Inflammatory macrophage (primary cell): ENCODE results near the gene MAP3K14.
A peak's percentile ranks its signal among the peaks of the same experiment; 100 is the strongest.

ENCODE experiments used
- DNase-seq, 2 donors: peaks; one replicate each; pipeline ENCODE4 v3.0.0-alpha.2; 2020 to 2022

The MAP3K14 gene

GRCh38 chr17:45298546-45299285 is 18.1 kb downstream of the MAP3K14 start:
- DNase-seq: no peak

GRCh38 chr17:45296833-45297124 is 20.0 kb downstream of the MAP3K14 start:
- DNase-seq: no peak

GRCh38 chr17:45296003-45296832 is 20.6 kb downstream of the MAP3K14 start:
- DNase-seq: peak; percentile 83 to 94

GRCh38 chr17:45294506-45294905 is 22.3 kb downstream of the MAP3K14 start:
- no peak for DNase-seq

- peak; percentile 81 to 88 for DNase-seq
Measured at GRCh38 chr17:45293413-45294211, 23.2 kb downstream of the MAP3K14 start.

- no peak for DNase-seq
Measured at GRCh38 chr17:45292696-45293412, 24.0 kb downstream of the MAP3K14 start.

- DNase-seq: peak; percentile 88 to 91
Measured at GRCh38 chr17:45291171-45291805, 25.5 kb downstream of the MAP3K14 start.

- no peak for DNase-seq
Measured at GRCh38 chr17:45290269-45290765, 26.5 kb downstream of the MAP3K14 start.

GRCh38 chr17:45289301-45290268 is 27.2 kb downstream of the MAP3K14 start:
- DNase-seq: peak; percentile 14 to 62

- DNase-seq: no peak
Measured at GRCh38 chr17:45288825-45289224, 28.0 kb downstream of the MAP3K14 start.

- no peak for DNase-seq
Measured at GRCh38 chr17:45287526-45288500, 29.0 kb downstream of the MAP3K14 start.

- DNase-seq: no peak
Measured at GRCh38 chr17:45286286-45286685, 30.5 kb downstream of the MAP3K14 start.

- peak; percentile 36 to 51 for DNase-seq
Measured at GRCh38 chr17:45284176-45285140, 32.4 kb downstream of the MAP3K14 start.

GRCh38 chr17:45283711-45284110 is 33.1 kb downstream of the MAP3K14 start:
- no peak for DNase-seq

- DNase-seq: no peak
Measured at GRCh38 chr17:45282683-45283644, 33.9 kb downstream of the MAP3K14 start.

- no peak for DNase-seq
Measured at GRCh38 chr17:45279898-45280297, 36.9 kb downstream of the MAP3K14 start.

- DNase-seq: no peak
Measured at GRCh38 chr17:45277992-45278391, 38.8 kb downstream of the MAP3K14 start.
